Measurements from ENCODE around the gene SYAP1. TPM values are rescaled to one million over a fixed set of nuclear protein-coding genes. Genes with fewer than 3 reads are reported as not detected.

SYAP1 gene
- total RNA-seq, 1 donor = 39.9 TPM

- no peak for TF ChIP-seq CTCF (IDR thresholded peaks at IDR 0.05; ENCODE audit: insufficient read depth, low read length)
Observed at GRCh38 chrX:16739574-16739973, 20.2 kb downstream of the SYAP1 start.

GRCh38 chrX:16743604-16744325 lies 24.4 kb downstream of the SYAP1 start:
- H3K4me3 ChIP-seq (ENCODE audit: low read depth, low read length) = no peak overlapping the region
- peak; percentile 46 for TF ChIP-seq CTCF (IDR thresholded peaks at IDR 0.05; ENCODE audit: insufficient read depth, low read length)
- peak; percentile 72 for DNase-seq (ENCODE audit: low read depth)

More at GRCh38 chrX:16739574-16739973, 20.2 kb downstream of the SYAP1 start:
- no peak overlapping the region for H3K4me3 ChIP-seq (ENCODE audit: low read depth, low read length)
- no peak for DNase-seq (ENCODE audit: low read depth)

- no peak for TF ChIP-seq CTCF (IDR thresholded peaks at IDR 0.05; ENCODE audit: insufficient read depth, low read length)
- no peak for DNase-seq (ENCODE audit: low read depth)
- H3K4me3 ChIP-seq (ENCODE audit: low read depth, low read length) = no peak overlapping the region
Observed at GRCh38 chrX:16745102-16745501, 25.7 kb downstream of the SYAP1 start.

GRCh38 chrX:16745659-16746058 lies 26.2 kb downstream of the SYAP1 start:
- TF ChIP-seq CTCF (IDR thresholded peaks at IDR 0.05; ENCODE audit: insufficient read depth, low read length) = no peak
- H3K4me3 ChIP-seq (ENCODE audit: low read depth, low read length) = no peak overlapping the region
- no peak for DNase-seq (ENCODE audit: low read depth)

- H3K4me3 ChIP-seq (ENCODE audit: low read depth, low read length) = no peak overlapping the region
- TF ChIP-seq CTCF (IDR thresholded peaks at IDR 0.05; ENCODE audit: insufficient read depth, low read length) = no peak
- DNase-seq (ENCODE audit: low read depth) = no peak
Observed at GRCh38 chrX:16748425-16748824, 29.0 kb downstream of the SYAP1 start.

GRCh38 chrX:16750136-16750535 lies 30.7 kb downstream of the SYAP1 start:
- no peak for TF ChIP-seq CTCF (IDR thresholded peaks at IDR 0.05; ENCODE audit: insufficient read depth, low read length)
- no peak overlapping the region for H3K4me3 ChIP-seq (ENCODE audit: low read depth, low read length)
- no peak for DNase-seq (ENCODE audit: low read depth)

GRCh38 chrX:16754019-16754418 lies 34.6 kb downstream of the SYAP1 start:
- no peak for TF ChIP-seq CTCF (IDR thresholded peaks at IDR 0.05; ENCODE audit: insufficient read depth, low read length)
- DNase-seq (ENCODE audit: low read depth) = no peak
- H3K4me3 ChIP-seq (ENCODE audit: low read depth, low read length) = no peak overlapping the region
